ENCODE results near the gene FRMD8. TPM values are rescaled to one million over a fixed set of nuclear protein-coding genes. Genes with fewer than 3 reads are reported as not detected.
A peak's percentile ranks its signal among the peaks of the same experiment; 100 is the strongest.

The FRMD8 gene
- total RNA-seq, 1 donor from 2014 or later: 39.0 TPM

DNA sequence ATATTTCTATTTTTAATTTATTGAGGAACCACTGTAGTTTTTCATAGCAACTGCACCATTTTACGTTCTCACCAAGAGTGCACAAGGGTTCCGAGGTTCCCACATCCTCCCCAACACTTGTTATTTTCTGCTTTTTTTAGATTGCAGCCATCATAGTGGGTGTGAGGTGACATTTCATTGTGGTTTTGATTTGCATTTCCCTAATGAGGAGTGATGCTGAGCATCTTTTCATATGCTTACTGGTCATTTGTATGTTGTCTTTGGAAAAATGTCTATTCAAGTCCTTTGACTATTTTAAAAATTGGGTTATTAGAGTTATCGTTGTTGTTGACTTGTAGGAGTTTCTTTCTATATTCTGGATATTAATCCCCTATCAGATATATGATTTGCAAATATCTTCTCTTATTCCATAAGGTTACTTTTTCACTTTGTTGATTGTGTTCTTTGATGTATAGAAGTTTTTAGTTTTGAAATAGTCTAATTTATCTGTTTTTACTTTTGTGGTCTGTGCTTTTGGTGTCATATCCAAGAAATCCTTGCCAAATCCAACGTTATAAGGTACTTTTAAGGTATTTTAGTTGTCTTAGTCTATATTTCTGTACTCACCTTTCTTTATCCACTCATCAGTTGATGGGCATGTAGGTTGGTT lies 45.1 kb downstream of the FRMD8 start:
- peaks cover 7% of the 10 kb centered on the region for H3K36me3 ChIP-seq (ENCODE audit: control insufficient read depth, insufficient read depth, low read length)
- H3K4me3 ChIP-seq (ENCODE audit: low read depth, low read length): peak overlapping the region; percentile 20
- TF ChIP-seq, protein P1, sequence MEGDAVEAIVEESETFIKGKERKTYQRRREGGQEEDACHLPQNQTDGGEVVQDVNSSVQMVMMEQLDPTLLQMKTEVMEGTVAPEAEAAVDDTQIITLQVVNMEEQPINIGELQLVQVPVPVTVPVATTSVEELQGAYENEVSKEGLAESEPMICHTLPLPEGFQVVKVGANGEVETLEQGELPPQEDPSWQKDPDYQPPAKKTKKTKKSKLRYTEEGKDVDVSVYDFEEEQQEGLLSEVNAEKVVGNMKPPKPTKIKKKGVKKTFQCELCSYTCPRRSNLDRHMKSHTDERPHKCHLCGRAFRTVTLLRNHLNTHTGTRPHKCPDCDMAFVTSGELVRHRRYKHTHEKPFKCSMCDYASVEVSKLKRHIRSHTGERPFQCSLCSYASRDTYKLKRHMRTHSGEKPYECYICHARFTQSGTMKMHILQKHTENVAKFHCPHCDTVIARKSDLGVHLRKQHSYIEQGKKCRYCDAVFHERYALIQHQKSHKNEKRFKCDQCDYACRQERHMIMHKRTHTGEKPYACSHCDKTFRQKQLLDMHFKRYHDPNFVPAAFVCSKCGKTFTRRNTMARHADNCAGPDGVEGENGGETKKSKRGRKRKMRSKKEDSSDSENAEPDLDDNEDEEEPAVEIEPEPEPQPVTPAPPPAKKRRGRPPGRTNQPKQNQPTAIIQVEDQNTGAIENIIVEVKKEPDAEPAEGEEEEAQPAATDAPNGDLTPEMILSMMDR (IDR thresholded peaks at IDR 0.05; ENCODE audit: insufficient read depth, low read length, poor library complexity, severe bottlenecking): no peak
- DNase-seq (ENCODE audit: low read depth): no peak
- H3K27me3 ChIP-seq (ENCODE audit: control insufficient read depth, insufficient read depth, low read length): no peaks in the 10 kb centered on the region

DNA sequence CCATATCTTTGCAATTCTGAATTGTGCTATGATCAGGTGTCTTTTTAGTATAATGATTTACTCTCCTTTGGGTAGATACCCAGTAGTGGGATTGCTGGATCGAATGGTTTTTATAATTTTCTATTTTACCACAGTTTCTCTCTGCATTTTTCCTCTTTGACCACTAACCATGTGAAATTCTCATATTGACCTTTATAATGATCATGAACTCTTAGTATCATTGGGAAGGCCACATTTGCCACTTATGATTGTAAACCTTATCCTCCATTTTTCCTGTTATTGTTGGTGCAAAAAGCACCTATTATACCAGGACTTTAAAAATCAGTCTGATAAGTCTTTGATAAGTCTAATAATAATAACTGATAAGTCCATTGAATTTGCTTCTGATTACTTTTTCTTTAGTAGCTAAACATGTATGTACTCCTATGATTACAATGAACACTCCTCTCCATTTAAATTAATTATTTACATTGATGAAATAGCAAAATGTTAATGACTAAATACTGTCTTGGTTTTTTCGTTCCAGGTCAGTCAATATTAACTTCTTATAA lies 45.7 kb downstream of the FRMD8 start:
- TF ChIP-seq, protein P1 (IDR thresholded peaks at IDR 0.05; ENCODE audit: insufficient read depth, low read length, poor library complexity, severe bottlenecking): no peak

DNA sequence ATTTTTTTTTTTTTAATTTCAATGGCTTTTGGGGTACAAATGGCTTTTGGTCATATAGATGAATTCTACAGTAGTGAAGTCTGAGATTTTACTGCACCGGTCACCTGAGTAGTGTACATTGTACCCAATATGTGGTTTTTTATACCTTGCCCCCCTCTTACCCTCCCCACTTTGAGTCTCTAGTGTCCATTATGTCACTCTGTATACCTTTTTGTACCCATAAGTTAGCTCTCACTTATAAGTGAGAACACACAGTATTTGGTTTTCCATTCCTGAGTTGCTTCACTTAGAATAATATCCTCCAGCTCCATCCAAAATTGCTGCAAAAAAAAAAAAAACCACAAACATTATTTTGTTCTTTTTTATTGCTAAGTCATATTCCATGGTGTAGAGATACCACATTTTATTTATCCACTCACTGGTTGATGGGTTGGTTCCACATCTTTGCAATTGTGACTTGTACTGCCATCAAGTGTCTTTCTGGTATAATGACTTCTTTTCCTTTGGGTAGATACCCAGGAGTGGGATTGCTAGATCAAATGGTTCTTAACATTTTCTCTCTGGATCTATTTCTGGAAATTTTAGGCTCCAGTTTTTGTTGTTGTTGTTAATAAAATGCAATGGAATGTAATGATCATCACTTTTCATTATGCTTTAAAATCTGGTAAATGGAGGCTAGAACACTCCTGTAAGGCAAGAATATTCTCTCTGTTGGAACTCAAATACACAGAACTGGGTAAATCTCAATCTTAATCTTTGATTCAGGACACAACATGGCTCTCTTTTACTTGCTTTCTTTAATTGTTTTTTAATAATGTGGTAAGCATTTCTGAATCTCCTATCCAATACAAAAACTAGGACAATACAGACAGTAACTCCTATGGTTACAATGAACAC lies 46.5 kb downstream of the FRMD8 start:
- TF ChIP-seq, protein P1 (IDR thresholded peaks at IDR 0.05; ENCODE audit: insufficient read depth, low read length, poor library complexity, severe bottlenecking): peak; percentile 8
- no peak for DNase-seq (ENCODE audit: low read depth)
- Histone ChIP-seq H3K4me3 (ENCODE audit: low read depth, low read length) (no peak overlapping the region), H3K27me3 (ENCODE audit: control insufficient read depth, insufficient read depth, low read length) (no peaks in the 10 kb centered on the region), H3K36me3 (ENCODE audit: control insufficient read depth, insufficient read depth, low read length) (peaks cover 3% of the 10 kb centered on the region)

More for the DNA sequence above, 45.7 kb downstream of the FRMD8 start:
- DNase-seq (ENCODE audit: low read depth): no peak
- Histone ChIP-seq H3K36me3 (ENCODE audit: control insufficient read depth, insufficient read depth, low read length) (peaks cover 7% of the 10 kb centered on the region), H3K4me3 (ENCODE audit: low read depth, low read length) (peak overlapping the region; percentile 20), H3K27me3 (ENCODE audit: control insufficient read depth, insufficient read depth, low read length) (no peaks in the 10 kb centered on the region)

DNA sequence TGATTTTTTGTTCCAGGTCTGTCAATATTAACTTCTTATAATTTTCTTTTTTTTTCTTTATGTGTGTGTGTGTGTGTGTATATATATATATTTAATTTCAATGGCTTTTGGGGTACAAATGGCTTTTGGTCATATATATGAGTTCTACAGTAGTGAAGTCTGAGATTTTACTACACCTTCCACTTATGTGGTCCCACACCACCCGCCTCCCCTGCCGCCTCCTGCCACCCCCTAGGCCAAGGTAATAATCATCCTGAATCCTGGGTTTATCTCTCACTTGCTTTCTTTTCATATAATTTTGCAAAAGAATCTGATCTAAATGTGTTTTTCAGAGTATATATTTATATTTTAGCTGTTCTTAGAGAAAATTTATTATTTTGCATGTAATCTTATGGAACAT lies 47.2 kb downstream of the FRMD8 start:
- Histone ChIP-seq H3K36me3 (ENCODE audit: control insufficient read depth, insufficient read depth, low read length) (peaks cover 2% of the 10 kb centered on the region), H3K27me3 (ENCODE audit: control insufficient read depth, insufficient read depth, low read length) (no peaks in the 10 kb centered on the region), H3K4me3 (ENCODE audit: low read depth, low read length) (no peak overlapping the region)
- DNase-seq (ENCODE audit: low read depth): no peak
- TF ChIP-seq, protein P1 (IDR thresholded peaks at IDR 0.05; ENCODE audit: insufficient read depth, low read length, poor library complexity, severe bottlenecking): no peak

DNA sequence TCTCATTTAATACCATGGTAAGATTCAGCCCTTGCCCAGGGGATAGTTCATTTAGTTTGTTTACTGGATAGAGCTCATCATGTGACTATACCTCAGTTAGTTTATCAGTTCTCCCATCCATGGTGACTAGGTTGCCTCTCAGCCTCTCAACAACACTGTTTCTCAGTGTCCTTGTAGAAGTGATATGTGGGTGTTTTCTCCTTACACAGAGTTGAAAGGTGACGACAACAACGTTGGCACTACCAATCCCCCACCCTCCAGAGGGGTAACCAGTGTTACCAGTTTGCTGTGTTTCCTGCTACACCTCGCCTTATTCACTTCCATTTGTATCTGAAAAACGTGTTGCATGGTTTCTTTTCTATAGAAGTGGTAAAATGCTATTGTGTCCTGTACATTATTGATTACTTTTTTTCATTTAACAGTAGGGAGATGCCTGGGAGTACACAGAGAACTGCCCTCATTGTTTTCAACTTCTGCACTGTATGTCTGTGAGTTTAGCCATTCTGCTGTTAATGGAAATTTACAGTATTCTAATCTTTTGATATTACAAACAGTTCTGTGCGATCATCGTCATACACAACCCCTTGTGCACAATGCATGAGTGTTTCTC lies 47.7 kb downstream of the FRMD8 start:
- TF ChIP-seq, protein P1 (IDR thresholded peaks at IDR 0.05; ENCODE audit: insufficient read depth, low read length, poor library complexity, severe bottlenecking): no peak
- Histone ChIP-seq H3K4me3 (ENCODE audit: low read depth, low read length) (no peak overlapping the region), H3K27me3 (ENCODE audit: control insufficient read depth, insufficient read depth, low read length) (no peaks in the 10 kb centered on the region), H3K36me3 (ENCODE audit: control insufficient read depth, insufficient read depth, low read length) (peaks cover 2% of the 10 kb centered on the region)
- no peak for DNase-seq (ENCODE audit: low read depth)
